Tibial nerve (tissue), 4 donors: ENCODE results near the gene MED28.

Experiments
- EP300 ChIP-seq, 2 donors: sonication (generic); formaldehyde crosslinking; IDR thresholded peaks; one replicate each; pipeline ENCODE4 v1.6.1; 2017; ENCODE audit warnings: antibody characterized with exemption in 2 of 2, mild to moderate bottlenecking in 1 of 2
- POLR2A ChIP-seq, 2 donors: fragments of 450-650 bp; IDR thresholded peaks; one replicate each; pipeline ENCODE4 v1.6.1; 2017; ENCODE audit warnings: antibody characterized with exemption in 2 of 2, mild to moderate bottlenecking in 2 of 2, moderate library complexity in 2 of 2
- TF ChIP-seq, protein P1 (sequence below), 5 experiments: fragments of 200-600 bp in 3 of 5; fragments of 450-650 bp in 2 of 5; sonication (generic) in 3 of 5; IDR thresholded peaks; one replicate each; pipeline ENCODE4 v1.5.1; 2016 to 2019; ENCODE audit warnings: antibody characterized with exemption in 5 of 5, mild to moderate bottlenecking in 3 of 5, moderate library complexity in 2 of 5

DNA sequence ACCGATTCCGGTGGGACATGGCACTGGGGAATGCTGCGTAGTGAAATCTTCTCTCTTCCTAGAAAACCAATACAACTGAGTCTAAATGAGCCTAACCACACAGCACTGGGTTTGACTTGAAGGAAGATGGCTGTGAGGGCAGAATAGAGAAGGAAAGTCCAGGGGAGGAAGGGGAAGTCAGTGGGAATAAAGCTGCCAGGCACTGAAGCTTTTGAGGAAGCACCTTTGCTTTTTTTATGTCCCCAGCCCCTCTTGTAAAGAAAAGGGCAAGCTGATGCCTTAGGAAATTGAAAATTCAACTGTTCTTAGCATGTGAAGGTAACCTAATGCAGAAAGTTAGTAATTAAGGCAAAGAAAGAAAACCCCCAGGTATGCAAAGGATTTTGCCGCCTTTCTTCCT is 20.6 kb downstream of the MED28 start:
- TF ChIP-seq, protein P1, sequence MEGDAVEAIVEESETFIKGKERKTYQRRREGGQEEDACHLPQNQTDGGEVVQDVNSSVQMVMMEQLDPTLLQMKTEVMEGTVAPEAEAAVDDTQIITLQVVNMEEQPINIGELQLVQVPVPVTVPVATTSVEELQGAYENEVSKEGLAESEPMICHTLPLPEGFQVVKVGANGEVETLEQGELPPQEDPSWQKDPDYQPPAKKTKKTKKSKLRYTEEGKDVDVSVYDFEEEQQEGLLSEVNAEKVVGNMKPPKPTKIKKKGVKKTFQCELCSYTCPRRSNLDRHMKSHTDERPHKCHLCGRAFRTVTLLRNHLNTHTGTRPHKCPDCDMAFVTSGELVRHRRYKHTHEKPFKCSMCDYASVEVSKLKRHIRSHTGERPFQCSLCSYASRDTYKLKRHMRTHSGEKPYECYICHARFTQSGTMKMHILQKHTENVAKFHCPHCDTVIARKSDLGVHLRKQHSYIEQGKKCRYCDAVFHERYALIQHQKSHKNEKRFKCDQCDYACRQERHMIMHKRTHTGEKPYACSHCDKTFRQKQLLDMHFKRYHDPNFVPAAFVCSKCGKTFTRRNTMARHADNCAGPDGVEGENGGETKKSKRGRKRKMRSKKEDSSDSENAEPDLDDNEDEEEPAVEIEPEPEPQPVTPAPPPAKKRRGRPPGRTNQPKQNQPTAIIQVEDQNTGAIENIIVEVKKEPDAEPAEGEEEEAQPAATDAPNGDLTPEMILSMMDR (IDR thresholded peaks at IDR 0.05) = no peak
- TF ChIP-seq POLR2A (IDR thresholded peaks at IDR 0.05) (no peak), EP300 (IDR thresholded peaks at IDR 0.05) (no peak)
